ENCODE results near the gene MTOR.

GRCh38 chr1:11285883-11286734 lies 23.8 kb upstream of the MTOR start:
- TF ChIP-seq CTCF (IDR thresholded peaks at IDR 0.05; ENCODE audit: extremely low read depth in 1 of 2, insufficient read depth in 1 of 2, low read depth in 1 of 2, low read length in 2 of 2) (no peak), EZH2 (IDR thresholded peaks at IDR 0.05; ENCODE audit: borderline replicate concordance, low read depth, low read length, severe bottlenecking) (no peak), POLR2AphosphoS5 (IDR thresholded peaks at IDR 0.05; ENCODE audit: insufficient read depth, low read depth, low read length) (no peak), MAX (IDR thresholded peaks at IDR 0.05; ENCODE audit: insufficient read depth, insufficient read length) (no peak), POLR2A (IDR thresholded peaks at IDR 0.05; ENCODE audit: low read depth, low read length) (no peak), FOS (IDR thresholded peaks at IDR 0.05; ENCODE audit: borderline replicate concordance, insufficient read depth, low read length) (no peak), MYC (IDR thresholded peaks at IDR 0.05; ENCODE audit: low read depth, low read length) (no peak), GATA2 (IDR thresholded peaks at IDR 0.05; ENCODE audit: insufficient read depth, insufficient read length, low read depth, low read length) (no peak), JUN (IDR thresholded peaks at IDR 0.05; ENCODE audit: borderline replicate concordance, insufficient read depth, insufficient read length, low read depth) (no peak)

Measured in endothelial cell of umbilical vein (primary cell).